ENCODE measurements around the gene PCTP.

The PCTP gene

DNA sequence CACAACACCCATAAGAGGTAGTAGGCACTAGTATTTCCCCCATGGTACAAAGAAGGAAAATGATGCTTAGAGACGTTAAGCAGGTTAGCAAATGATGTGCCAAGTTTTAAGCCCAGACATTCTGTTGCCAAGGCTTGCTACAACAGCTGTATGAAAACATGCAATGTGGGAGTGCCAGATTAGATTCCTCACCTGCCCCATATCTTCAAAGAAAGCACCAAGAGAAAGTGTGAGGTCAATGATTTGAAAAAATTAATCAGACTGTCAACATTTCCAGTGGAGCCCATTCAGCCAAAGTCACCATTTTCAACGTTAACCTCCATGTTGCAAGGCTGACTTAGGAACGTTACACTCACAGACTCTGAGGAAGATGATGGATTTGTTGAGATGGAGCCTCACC is 61.5 kb downstream of the PCTP start:
- no peaks in the 10 kb centered on the region for H3F3A ChIP-seq (ENCODE audit: insufficient read depth)
- H3K4me2 ChIP-seq (ENCODE audit: low read depth, low read length, poor library complexity, severe bottlenecking), result no peak overlapping the region
- no peaks in the 10 kb centered on the region for H3K79me2 ChIP-seq (ENCODE audit: insufficient read depth, low read length)
- H3K9me3 ChIP-seq (ENCODE audit: insufficient read depth, low read length), result no peaks in the 10 kb centered on the region
- TF ChIP-seq EZH2phosphoT487 (conservative IDR thresholded peaks at IDR 0.05; ENCODE audit: low read length), result no peak
- no peak overlapping the region for H3K4me3 ChIP-seq (ENCODE audit: insufficient read depth, low read length, poor library complexity, severe bottlenecking)
- no peak overlapping the region for H3K9ac ChIP-seq (ENCODE audit: low read length)
- H3K9me2 ChIP-seq (replicated peaks; ENCODE audit: insufficient read depth, low read length), result no peaks in the 10 kb centered on the region
- no peak overlapping the region for H2AFZ ChIP-seq (ENCODE audit: low read depth, low read length, severe bottlenecking)
- no peaks in the 10 kb centered on the region for H3K27me3 ChIP-seq (ENCODE audit: low read length)
- H3K27ac ChIP-seq (ENCODE audit: low read depth, low read length), result no peak overlapping the region
- H4K20me1 ChIP-seq (ENCODE audit: low read depth, low read length), result no peaks in the 10 kb centered on the region
- H3K36me3 ChIP-seq (ENCODE audit: low read length), result no peaks in the 10 kb centered on the region

- H4K20me1 ChIP-seq (ENCODE audit: low read depth, low read length), result no peaks in the 10 kb centered on the region
- no peaks in the 10 kb centered on the region for H3K79me2 ChIP-seq (ENCODE audit: insufficient read depth, low read length)
- H3K27me3 ChIP-seq (ENCODE audit: low read length), result no peaks in the 10 kb centered on the region
- H2AFZ ChIP-seq (ENCODE audit: low read depth, low read length, severe bottlenecking), result no peak overlapping the region
- H3K9me2 ChIP-seq (replicated peaks; ENCODE audit: insufficient read depth, low read length), result no peaks in the 10 kb centered on the region
- no peak overlapping the region for H3K27ac ChIP-seq (ENCODE audit: low read depth, low read length)
- H3K4me3 ChIP-seq (ENCODE audit: insufficient read depth, low read length, poor library complexity, severe bottlenecking), result no peak overlapping the region
- no peak for TF ChIP-seq EZH2phosphoT487 (conservative IDR thresholded peaks at IDR 0.05; ENCODE audit: low read length)
- TF ChIP-seq, protein P1, sequence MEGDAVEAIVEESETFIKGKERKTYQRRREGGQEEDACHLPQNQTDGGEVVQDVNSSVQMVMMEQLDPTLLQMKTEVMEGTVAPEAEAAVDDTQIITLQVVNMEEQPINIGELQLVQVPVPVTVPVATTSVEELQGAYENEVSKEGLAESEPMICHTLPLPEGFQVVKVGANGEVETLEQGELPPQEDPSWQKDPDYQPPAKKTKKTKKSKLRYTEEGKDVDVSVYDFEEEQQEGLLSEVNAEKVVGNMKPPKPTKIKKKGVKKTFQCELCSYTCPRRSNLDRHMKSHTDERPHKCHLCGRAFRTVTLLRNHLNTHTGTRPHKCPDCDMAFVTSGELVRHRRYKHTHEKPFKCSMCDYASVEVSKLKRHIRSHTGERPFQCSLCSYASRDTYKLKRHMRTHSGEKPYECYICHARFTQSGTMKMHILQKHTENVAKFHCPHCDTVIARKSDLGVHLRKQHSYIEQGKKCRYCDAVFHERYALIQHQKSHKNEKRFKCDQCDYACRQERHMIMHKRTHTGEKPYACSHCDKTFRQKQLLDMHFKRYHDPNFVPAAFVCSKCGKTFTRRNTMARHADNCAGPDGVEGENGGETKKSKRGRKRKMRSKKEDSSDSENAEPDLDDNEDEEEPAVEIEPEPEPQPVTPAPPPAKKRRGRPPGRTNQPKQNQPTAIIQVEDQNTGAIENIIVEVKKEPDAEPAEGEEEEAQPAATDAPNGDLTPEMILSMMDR (IDR thresholded peaks at IDR 0.05; ENCODE audit: insufficient read depth, low read length, poor library complexity, severe bottlenecking), result no peak
- no peaks in the 10 kb centered on the region for H3F3A ChIP-seq (ENCODE audit: insufficient read depth)
- no peaks in the 10 kb centered on the region for H3K36me3 ChIP-seq (ENCODE audit: low read length)
- H3K4me2 ChIP-seq (ENCODE audit: low read depth, low read length, poor library complexity, severe bottlenecking), result no peak overlapping the region
- no peaks in the 10 kb centered on the region for H3K9me3 ChIP-seq (ENCODE audit: insufficient read depth, low read length)
- H3K9ac ChIP-seq (ENCODE audit: low read length), result no peak overlapping the region
Measured at GRCh38 chr17:55813944-55814343, 63.1 kb downstream of the PCTP start.

DNA sequence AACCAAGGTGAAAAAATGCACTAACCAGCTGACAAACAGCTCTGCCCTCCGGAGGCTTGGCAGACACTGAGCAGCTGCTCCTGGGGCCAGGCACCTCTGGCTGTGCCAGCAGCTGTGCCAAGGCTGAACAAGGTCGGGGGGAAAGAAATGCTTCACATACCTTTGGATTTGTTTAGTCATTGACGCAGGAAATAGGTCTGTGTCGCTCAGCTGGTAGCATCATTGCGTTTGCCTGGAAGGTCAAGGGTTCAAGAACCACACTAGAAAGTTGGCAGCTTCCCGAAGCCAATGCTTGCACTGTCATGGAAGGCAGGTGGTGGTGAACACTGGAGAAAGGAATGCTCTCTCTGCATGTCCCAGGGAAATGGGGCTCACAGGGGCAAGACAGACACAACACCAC is 63.5 kb downstream of the PCTP start:
- Histone ChIP-seq H2AFZ (ENCODE audit: low read depth, low read length, severe bottlenecking) (no peak overlapping the region), H3K27ac (ENCODE audit: low read depth, low read length) (no peak overlapping the region), H3K4me2 (ENCODE audit: low read depth, low read length, poor library complexity, severe bottlenecking) (no peak overlapping the region), H3F3A (ENCODE audit: insufficient read depth) (no peaks in the 10 kb centered on the region; the same call in 1 of the 2 replicates), H3K9me3 (ENCODE audit: insufficient read depth, low read length) (no peaks in the 10 kb centered on the region), H3K4me3 (ENCODE audit: insufficient read depth, low read length, poor library complexity, severe bottlenecking) (no peak overlapping the region), H3K27me3 (ENCODE audit: low read length) (no peaks in the 10 kb centered on the region), H3K79me2 (ENCODE audit: insufficient read depth, low read length) (no peaks in the 10 kb centered on the region), H3K9me2 (replicated peaks; ENCODE audit: insufficient read depth, low read length) (no peaks in the 10 kb centered on the region), H3K9ac (ENCODE audit: low read length) (no peak overlapping the region), H4K20me1 (ENCODE audit: low read depth, low read length) (no peaks in the 10 kb centered on the region), H3K36me3 (ENCODE audit: low read length) (no peaks in the 10 kb centered on the region)
- TF ChIP-seq, protein P1 (IDR thresholded peaks at IDR 0.05; ENCODE audit: insufficient read depth, low read length, poor library complexity, severe bottlenecking), result no peak
- no peak for TF ChIP-seq EZH2phosphoT487 (conservative IDR thresholded peaks at IDR 0.05; ENCODE audit: low read length)

DNA sequence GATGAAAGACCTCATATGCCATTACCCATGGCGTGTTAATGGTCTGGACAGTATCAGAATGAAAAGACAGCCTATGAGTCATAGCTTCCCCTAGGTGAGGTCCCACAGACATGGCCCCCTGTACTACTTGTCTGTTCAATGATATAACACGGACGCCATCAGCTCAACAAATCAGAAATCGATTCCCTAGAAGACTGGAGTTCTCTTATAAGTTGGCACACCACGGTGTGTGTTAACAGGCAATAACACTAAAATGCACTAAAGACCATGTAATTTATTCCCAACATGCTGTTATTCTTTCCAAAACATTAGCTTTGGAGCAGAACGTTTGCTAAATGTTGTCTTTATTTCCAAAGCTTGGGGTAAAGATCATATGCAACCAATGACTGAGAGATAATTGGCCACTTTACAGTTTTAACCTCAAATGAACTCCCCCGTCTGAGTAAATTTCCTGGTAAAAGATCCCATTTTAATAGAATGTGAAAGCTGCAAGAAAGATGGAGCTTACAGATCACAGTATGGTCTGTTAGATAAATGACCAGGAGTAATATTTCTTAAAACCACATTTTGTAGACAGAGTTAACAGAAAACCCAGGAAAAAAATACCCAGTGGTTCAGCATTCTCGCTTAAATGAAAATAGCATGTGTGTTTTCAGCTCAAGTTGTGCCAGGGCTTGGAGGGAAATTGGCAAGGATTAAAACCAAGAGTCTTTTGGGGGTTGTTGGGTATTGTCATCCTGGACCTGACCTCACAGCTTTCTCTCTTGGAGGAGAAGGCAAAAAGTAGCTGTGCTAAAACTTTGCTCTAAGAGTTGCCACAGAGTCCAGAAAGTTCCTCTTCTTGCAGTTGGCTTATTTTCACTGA is 65.9 kb downstream of the PCTP start:
- H3K36me3 ChIP-seq (ENCODE audit: low read length), result no peaks in the 10 kb centered on the region
- no peaks in the 10 kb centered on the region for H3K79me2 ChIP-seq (ENCODE audit: insufficient read depth, low read length)
- TF ChIP-seq, protein P1 (IDR thresholded peaks at IDR 0.05; ENCODE audit: insufficient read depth, low read length, poor library complexity, severe bottlenecking), result no peak
- no peak for TF ChIP-seq EZH2phosphoT487 (conservative IDR thresholded peaks at IDR 0.05; ENCODE audit: low read length)
- no peaks in the 10 kb centered on the region for H3K9me3 ChIP-seq (ENCODE audit: insufficient read depth, low read length)
- no peak overlapping the region for H3K9ac ChIP-seq (ENCODE audit: low read length)
- no peaks in the 10 kb centered on the region for H3K9me2 ChIP-seq (replicated peaks; ENCODE audit: insufficient read depth, low read length)
- no peak overlapping the region for H2AFZ ChIP-seq (ENCODE audit: low read depth, low read length, severe bottlenecking)
- no peak overlapping the region for H3K4me2 ChIP-seq (ENCODE audit: low read depth, low read length, poor library complexity, severe bottlenecking)
- no peaks in the 10 kb centered on the region for H3K27me3 ChIP-seq (ENCODE audit: low read length)
- H3F3A ChIP-seq (ENCODE audit: insufficient read depth), result no peaks in the 10 kb centered on the region; the same call in 1 of the 2 replicates
- no peak overlapping the region for H3K27ac ChIP-seq (ENCODE audit: low read depth, low read length)
- H4K20me1 ChIP-seq (ENCODE audit: low read depth, low read length), result no peaks in the 10 kb centered on the region
- H3K4me3 ChIP-seq (ENCODE audit: insufficient read depth, low read length, poor library complexity, severe bottlenecking), result no peak overlapping the region
